Psoas muscle (tissue), 8 donors: ENCODE results near the gene DHX30. TPM values are rescaled to one million over a fixed set of nuclear protein-coding genes. Genes with fewer than 3 reads are reported as not detected.

Source experiments
- ATAC-seq, 4 donors: fragments of 200-7000 bp; cut with Tn5 transposase; one replicate each; pipeline ENCODE4 v1.9.1; 2020; ENCODE audit warnings: moderate library complexity in 3 of 4, mild to moderate bottlenecking in 2 of 4
- DNase-seq, 2 donors: peaks; one replicate each; pipeline ENCODE4 v3.0.0-alpha.2; 2020
- H3K27ac ChIP-seq: fragments of 200-600 bp; one replicate; pipeline ENCODE4 v1.8.0; 2022
- H3K27me3 ChIP-seq, 3 donors: fragments of 200-600 bp in 1 of 3; one replicate each; pipeline versions ENCODE4 v1.6.1 to v1.8.0; 2013 to 2022; ENCODE audit warnings: low read length in 2 of 3, mild to moderate bottlenecking in 2 of 3, moderate library complexity in 1 of 3; ENCODE audit not compliant: insufficient read depth in 3 of 3
- H3K36me3 ChIP-seq, 2 donors: fragments of 200-600 bp in 1 of 2; one replicate each; pipeline versions ENCODE4 v1.6.1 to v1.8.0; 2013 to 2022; ENCODE audit warnings: low read depth in 1 of 2, mild to moderate bottlenecking in 1 of 2, moderate library complexity in 1 of 2; ENCODE audit not compliant: insufficient read depth in 1 of 2
- H3K4me1 ChIP-seq: fragments of 200-600 bp; one replicate; pipeline ENCODE4 v1.8.0; 2022
- H3K4me3 ChIP-seq: fragments of 200-600 bp; one replicate; pipeline ENCODE4 v1.8.0; 2022; ENCODE audit warnings: mild to moderate bottlenecking
- H3K9me3 ChIP-seq: fragments of 200-600 bp; one replicate; pipeline ENCODE4 v1.8.0; 2022
- CTCF ChIP-seq: fragments of 200-600 bp; IDR thresholded peaks from one replicate; pipeline ENCODE4 v1.8.0; 2022; ENCODE audit warnings: antibody characterized with exemption
- WGBS, 3 donors: extraction: QIAGEN DNeasy Blood & Tissue Kit; methylation state at CpG; one replicate each; pipeline versions ENCODE4 v1.1.6 to v1.1.7; 2013; 5-methylcytosine and 5-hydroxymethylcytosine counted together
- intact Hi-C, 2 donors: fragments of 100-400 bp; cut with DNase I; formaldehyde crosslinking; loops; one replicate each; pipeline versions ENCODE4 v1.11.0 to v1.14.2; 2022
- polyA plus RNA-seq, 3 donors: library from polyadenylated mRNA; stranded (reverse); fragments of 200-250 nt; gene quantifications; one replicate each; pipeline ENCODE4 v1.2.3, GENCODE V29; 2013
- total RNA-seq, 4 donors: library from RNA; stranded (reverse); fragmentation: NEBNext Ultra II Directional in 2 of 4; extraction: Animal tissue kit (Norgen Biotek cat#: 25700) in 2 of 4; gene quantifications; one replicate each; pipeline versions ENCODE4 v1.2.1 to v1.2.4, GENCODE V29; 2021 to 2023
- donor health status: healthy with polysubstance abuse.
- donor health status: DM: no; HTN: no; CAD: no; lungs with moderate emphysema.
- donor health status: Bipolar disorder and iron deficiency.
- donor health status: healthy.
- donor health status: DM: yes; HTN: yes; CAD: no.
- donor health status: DM: no; HTN: no; CAD: no.
- donor health status: DM: no; HTN: no; CAD: no.
- donor health status: DM: yes; HTN: yes; CAD: no.

The DHX30 gene
- total and polyA plus RNA-seq, 7 donors, result 40.6 to 62.3 (median 48.8) TPM

GRCh38 chr3:47803480-47804025 lies 615 bp downstream of the DHX30 start:
- Histone ChIP-seq H3K27ac (peak overlapping the region; percentile 98), H3K36me3 (peaks cover 0 to 35% of the 10 kb centered on the region in 2 donors), H3K4me3 (peak overlapping the region; percentile 80), H3K4me1 (peaks cover 14% of the 10 kb centered on the region), H3K27me3 (no peaks in the 10 kb centered on the region), H3K9me3 (no peaks in the 10 kb centered on the region)
- no peak for TF ChIP-seq CTCF
- no peak for DNase-seq
- intact Hi-C loops, result no loop called here
- WGBS, 3 donors, result 0% methylated on average over 13 to 20 of the region's 20 CpGs
- no peak for ATAC-seq

GRCh38 chr3:47804577-47804976 lies 1.6 kb downstream of the DHX30 start:
- intact Hi-C loops, result no loop called here
- peaks cover 14% of the 10 kb centered on the region for H3K4me1 ChIP-seq
- DNase-seq, result no peak
- H3K27ac ChIP-seq, result peak overlapping the region; percentile 98
- 93 to 95% (median 94%) methylated on average over 1 of the region's 1 CpG for WGBS, 3 donors
- H3K4me3 ChIP-seq, result no peak overlapping the region
- no peak for TF ChIP-seq CTCF
- H3K9me3 ChIP-seq, result no peaks in the 10 kb centered on the region
- no peak for ATAC-seq
- H3K27me3 ChIP-seq, result no peaks in the 10 kb centered on the region
- peaks cover 0 to 43% of the 10 kb centered on the region in 2 donors for H3K36me3 ChIP-seq

- Histone ChIP-seq H3K4me1 (no peaks in the 10 kb centered on the region), H3K36me3 (peaks cover 6 to 92% of the 10 kb centered on the region in 2 donors), H3K4me3 (no peak overlapping the region), H3K27ac (no peak overlapping the region), H3K9me3 (no peaks in the 10 kb centered on the region), H3K27me3 (no peaks in the 10 kb centered on the region)
- DNase-seq, result no peak
- no peak for TF ChIP-seq CTCF
- ATAC-seq, result no peak
- intact Hi-C loops, result no loop called here
- whole genome bisulfite sequencing, 3 donors, result 84 to 88% (median 85%) methylated on average over 8 of the region's 8 CpGs
Measured at GRCh38 chr3:47813551-47814177, 10.7 kb downstream of the DHX30 start.

- TF ChIP-seq CTCF, result no peak
- peaks cover 0 to 92% of the 10 kb centered on the region in 2 donors for H3K36me3 ChIP-seq
Measured at GRCh38 chr3:47817609-47818008, 14.7 kb downstream of the DHX30 start.

More at GRCh38 chr3:47817609-47818008, 14.7 kb downstream of the DHX30 start:
- WGBS, 3 donors, result 91 to 92% (median 92%) methylated on average over 7 of the region's 7 CpGs
- H3K27me3 ChIP-seq, result no peaks in the 10 kb centered on the region
- H3K9me3 ChIP-seq, result no peaks in the 10 kb centered on the region
- no peak overlapping the region for H3K4me3 ChIP-seq
- DNase-seq (no peak), ATAC-seq (no peak)
- H3K4me1 ChIP-seq, result no peaks in the 10 kb centered on the region
- no peak overlapping the region for H3K27ac ChIP-seq
- intact Hi-C loops, result no loop called here
